ENCODE data around the gene TEKT3.
A peak's percentile ranks its signal among the peaks of the same experiment; 100 is the strongest.

GRCh38 chr17:15262291-15263205 is 78.8 kb downstream of the TEKT3 start:
- TF ChIP-seq CTCF (IDR thresholded peaks at IDR 0.05 in 2 of 3, conservative IDR thresholded peaks at IDR 0.05 in 1 of 3; ENCODE audit: insufficient read depth in 2 of 3, low read depth in 1 of 3, low read length in 3 of 3) (peak in 2 of 3 experiments; percentile 7 to 20; a peak in 2 of 6 replicates), BACH1 (tag; IDR thresholded peaks at IDR 0.05) (no peak), NFE2 (IDR thresholded peaks at IDR 0.05; ENCODE audit: low read depth) (no peak), AFF4 (CRISPR knock-in tag; IDR thresholded peaks at IDR 0.05) (no peak), MCM5 (IDR thresholded peaks at IDR 0.05; ENCODE audit: low read depth) (no peak), ESRRA (IDR thresholded peaks at IDR 0.05; ENCODE audit: borderline replicate concordance, low read depth) (no peak), ATF2 (CRISPR knock-in tag; IDR thresholded peaks at IDR 0.05) (no peak), TCF7L2 (IDR thresholded peaks at IDR 0.05; ENCODE audit: low read depth, low read length) (no peak)
- TF ChIP-seq, protein P1, sequence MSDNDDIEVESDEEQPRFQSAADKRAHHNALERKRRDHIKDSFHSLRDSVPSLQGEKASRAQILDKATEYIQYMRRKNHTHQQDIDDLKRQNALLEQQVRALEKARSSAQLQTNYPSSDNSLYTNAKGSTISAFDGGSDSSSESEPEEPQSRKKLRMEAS (CRISPR knock-in tag; IDR thresholded peaks at IDR 0.05): peak; percentile 17; the same call in 1 of the 2 replicates

Data from K562 (cell line).